KG1 (cell line): ENCODE data around the gene ARAP1.
"Not testable (repeated sequence)": the region's sequence is repeated elsewhere in the genome, so short reads cannot be mapped to it uniquely, and the experiment has no call there.

Experiments
- DNase-seq: peaks from one replicate; lab custom pipeline; 2025; lab: John Stamatoyannopoulos, UW

ARAP1 gene

DNA sequence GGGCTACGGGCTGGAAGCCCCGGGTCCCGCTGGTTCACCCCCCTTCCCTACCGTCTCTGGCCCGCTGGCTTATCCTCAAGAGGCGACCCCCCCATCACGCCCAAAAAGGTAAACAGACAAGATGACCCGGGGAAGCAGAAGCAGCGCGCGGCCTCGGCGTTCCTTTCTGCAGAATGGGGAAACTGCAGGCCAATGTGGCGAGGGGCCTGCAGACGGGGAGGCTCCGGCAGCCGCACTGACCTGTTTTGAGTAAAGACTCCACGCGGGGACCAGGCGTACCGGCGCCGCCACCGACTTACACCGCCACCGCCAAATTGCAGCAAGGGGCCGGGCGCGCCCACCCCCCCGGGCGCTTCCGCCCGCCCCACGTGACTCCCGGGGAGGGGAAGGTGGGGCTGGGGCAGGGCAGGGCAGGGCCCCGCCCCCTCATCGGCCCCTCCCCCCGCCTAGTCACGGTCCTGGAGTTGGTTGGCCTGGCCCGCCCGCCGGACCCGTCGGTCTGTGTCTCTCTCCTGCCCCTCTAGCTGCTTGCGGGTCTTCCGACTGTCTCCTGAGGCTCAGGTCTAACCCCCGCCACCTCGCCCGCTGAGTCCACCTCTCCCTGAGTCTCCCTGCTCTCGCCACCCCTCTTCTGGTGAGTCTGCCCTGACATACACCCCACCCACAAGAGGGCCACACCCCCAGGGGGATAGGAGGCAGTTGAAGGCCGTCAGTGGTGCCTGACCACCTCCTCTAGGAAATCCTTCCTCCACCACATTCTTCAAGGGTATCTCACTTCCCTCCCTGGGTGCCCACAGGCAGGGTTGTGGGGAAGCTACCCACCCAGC lies at the start of gene ARAP1:
ARAP1 (minus strand) TSS at position 321 of the 827 bp plus-strand sequence. CDS start 25,280 bp downstream, outside the sequence.
- no peak for DNase-seq

DNA sequence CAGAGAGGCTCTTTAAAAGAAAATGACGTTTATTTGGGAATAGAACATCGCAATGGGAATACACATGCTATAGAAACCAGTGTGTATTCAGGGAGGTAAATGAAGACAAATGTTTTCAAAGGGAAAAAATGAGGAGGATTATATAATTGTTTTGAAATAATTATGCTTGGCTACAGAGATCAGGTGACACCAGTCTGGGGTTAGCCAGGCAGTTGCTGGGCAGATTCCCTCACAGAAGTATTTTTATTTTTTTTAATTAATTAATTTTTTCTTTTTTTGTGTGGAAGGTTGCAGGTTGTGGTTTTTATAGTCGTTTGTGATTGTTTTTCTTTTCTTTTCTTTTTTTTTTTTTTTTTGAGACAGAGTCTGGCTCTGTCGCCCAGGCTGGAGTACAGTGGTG lies 47.2 kb upstream of the ARAP1 start:
- DNase-seq = no peak

DNA sequence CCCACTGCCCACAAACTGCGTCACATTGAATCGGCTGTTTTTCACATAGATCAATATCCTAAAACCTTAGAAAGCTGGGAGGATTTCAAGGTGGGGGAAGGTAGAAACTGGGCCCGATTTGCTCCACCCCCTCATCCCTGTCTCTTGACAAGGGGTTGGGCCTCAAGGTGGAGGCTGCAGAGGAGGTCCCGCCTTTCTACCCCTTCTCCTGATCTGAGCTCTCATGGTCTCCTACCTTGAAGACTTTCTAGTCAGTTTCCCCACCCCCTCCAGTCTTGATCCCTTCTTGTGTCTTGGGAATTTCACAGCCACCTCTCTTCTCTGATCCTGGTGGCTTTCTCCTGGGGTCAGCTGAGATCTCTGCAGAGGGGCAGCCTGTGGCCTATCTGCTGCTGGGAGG lies 46.2 kb upstream of the ARAP1 start:
- DNase-seq = no peak

DNA sequence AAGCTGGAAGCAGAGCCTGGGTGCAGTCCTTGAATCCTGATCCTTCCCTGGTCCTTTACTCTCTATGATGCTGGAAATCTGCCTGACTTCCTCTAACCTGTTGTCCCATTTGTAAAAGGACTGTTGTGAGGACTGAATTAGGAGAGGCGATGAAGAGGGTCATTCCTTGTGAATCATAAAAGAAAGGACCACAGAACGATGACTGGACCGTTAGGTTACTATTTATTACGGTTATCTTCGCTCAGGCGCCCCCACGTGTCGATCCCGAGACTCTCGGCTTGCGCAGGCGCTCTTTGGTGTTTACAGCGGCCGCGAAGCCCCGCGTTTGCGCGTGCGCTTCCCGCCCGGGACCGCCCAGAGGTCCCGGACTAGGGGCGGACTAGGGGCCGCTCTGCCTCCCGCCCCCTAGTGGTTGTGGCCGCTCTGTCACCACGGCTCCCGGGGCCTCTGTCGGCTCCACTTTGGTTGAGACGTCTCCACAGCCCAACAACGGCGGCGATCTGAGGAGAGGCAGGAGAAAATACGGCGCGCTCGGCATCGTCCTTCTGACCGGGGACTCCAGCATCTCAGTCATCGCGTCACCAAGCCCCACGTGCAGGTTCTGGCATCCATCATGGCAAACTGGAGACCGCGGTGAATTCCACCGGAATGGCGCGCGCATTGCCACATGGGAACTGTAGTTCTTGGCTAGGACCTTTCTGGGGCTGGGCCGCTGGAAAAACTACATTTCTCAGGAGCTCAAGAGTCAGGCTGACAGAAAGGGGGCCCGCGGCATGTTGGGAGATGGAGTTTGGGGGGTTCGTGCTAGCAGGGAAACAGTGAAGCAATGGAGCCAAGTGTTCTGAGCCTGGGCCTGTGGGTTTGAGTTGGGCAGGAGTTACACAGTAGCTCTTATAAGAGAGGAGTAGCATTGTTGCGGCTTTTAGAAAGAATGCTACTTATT lies 41.5 kb upstream of the ARAP1 start, which contains the start of gene STARD10:
STARD10 (minus strand) TSS at position 623 of the 943 bp plus-strand sequence. CDS start 12,866 bp downstream, outside the sequence.
- DNase-seq = peak; percentile 99

DNA sequence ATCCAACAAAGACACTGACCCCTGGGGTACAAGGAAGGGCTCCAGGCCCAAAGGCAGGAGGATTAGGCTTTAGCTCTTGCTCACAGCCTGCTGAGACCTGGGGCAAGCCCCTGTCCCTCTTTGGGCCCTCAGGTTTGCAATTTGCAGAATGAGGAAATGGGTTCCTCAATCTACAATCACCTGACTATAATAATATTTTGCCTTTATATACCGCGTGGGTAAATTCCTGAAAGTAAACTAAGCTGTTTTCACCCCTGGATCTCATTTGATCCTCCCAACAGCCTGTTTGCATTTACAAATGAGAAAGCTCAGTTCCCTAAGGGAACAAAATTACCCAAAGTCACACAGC lies 40.8 kb upstream of the ARAP1 start:
- DNase-seq = no peak

DNA sequence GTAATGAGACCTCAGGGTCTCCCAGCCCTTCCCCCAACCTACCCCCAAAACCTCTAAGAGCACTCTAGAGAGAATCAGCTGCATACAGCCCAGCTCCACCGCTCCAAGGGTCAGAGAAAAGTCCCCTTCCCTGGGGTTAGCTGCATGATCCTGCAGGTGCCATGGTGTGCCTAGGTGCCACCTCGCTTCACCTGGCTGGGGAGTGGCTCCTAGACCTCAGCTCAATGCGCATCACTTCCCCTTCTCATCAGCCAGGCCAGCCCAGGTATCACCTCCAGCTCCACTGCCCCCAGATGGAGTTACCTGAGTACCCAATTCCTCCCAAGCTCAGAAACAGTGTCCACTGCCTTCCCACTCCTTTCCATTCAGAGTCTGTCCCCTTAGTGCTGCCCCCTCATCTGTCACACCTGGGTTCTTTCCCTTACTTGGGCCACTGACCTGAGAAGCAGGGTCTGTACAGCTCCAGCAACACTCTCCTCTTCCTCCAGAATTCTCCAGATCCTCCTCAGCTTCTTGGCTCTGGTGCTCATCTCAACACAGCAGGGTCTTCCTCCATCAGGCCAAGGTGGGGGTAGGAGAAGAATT lies 40.3 kb upstream of the ARAP1 start:
- no peak for DNase-seq

DNA sequence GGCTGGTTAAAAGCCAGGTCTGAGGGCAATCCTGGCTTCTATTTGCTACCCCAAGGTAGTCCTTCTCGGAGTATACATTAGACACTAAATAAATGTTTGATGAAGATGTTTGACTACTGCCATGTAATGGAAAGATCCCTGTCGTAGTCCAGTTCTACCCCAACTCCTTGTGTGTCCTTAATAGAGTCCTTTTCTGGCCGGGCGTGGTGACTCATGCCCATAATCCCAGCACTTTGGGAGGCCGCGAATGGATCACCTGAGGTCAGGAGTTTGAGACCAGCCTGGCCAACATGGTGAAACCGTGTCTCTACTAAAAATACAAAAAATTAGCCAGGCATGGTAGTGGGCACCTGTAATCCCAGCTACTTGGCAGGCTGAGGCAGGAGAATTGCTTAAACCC lies 39.0 kb upstream of the ARAP1 start:
- DNase-seq = not testable (repeated sequence)

DNA sequence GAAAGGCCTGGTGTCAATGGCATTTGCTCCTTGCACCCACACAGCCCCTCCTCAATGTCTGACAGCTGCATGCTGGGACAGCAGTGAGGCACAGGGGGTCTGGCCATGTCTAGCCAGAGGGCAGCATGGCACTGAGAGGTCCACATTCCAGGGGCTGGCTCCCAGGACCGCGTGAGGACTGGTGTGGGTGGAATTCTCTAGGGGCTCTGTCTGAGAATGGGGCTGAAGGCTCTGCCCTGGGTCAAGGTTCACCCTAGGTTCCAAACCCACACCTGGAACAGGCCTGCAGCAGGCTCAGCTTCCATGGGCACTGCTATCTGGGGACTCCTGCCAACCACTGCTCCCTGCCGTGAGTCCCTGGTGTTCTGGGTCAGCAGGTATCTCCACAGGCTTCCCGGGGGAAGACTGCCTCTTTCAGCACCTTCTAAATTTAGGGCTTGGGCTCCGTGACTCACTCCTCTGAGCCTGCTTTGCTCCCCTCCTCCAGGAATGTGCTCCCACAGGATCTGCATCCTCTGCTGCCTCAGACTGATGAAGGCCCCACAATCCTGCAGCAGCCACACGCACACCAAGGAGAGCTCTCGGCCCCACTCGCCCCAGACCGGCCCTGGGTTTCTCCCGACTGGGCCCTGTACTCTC lies 37.4 kb upstream of the ARAP1 start:
- DNase-seq = no peak

DNA sequence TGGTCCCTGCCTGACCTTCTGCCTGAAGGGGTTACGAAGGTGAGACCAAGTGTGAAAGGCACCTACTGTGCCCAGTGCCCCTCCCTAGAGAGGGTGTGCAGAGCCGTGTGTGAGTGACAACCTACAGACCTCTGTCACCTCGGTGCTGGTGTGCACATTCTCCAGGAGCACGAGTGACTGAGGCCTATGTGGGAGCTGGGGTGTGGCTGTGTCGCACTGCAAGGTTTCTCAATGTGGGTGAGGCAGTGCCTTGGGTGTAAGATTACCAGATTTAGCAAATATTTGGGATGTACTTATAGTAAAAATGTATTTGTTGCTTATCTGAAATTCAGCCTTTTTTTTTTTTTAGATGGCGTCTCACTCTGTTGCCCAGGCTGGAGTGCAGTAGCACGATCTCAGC lies 36.0 kb upstream of the ARAP1 start:
- no peak for DNase-seq

DNA sequence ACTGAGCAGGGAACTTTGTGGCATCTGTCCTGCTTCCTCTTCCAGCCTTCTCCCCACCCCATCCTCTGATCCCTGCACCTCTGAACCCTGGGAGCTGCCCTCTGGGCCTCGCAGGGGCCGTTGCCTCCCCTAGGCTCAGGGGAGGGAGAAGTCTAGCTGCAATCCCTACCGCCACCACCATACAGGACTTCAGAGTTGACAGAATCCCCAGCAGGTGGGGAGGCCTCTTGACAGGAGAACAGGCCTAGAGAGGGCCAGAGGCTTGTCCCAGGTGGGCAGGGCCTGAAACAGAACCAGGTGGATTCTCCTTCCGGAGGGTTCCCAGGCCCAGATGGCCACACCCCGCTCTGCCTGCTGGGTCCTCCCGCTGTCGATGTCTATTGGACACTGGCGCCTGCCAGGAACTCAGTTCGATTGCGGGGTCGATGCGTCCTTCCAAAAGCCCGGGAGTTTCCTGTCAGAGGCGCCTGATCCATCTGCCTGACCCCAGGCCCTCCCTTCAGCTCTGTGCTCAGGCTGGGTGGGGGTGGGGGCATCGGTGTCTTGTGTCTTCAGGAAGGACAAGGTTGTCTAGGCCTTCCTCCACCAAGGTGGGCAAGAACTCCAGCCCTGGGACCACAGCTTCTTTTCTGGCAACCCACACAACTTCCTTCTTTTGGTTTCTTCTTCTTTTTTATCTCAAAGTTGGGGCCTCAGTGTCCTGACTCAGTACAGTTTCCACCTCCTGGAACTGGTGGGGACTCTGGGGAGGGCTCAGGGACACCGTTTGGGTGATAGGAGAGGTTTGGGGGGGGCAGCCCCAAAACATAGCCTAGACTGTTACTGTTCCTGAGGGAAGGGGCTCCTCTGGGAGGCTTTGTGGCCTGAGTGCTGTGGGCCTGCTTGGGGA lies 35.3 kb upstream of the ARAP1 start:
- DNase-seq = peak; percentile 85

DNA sequence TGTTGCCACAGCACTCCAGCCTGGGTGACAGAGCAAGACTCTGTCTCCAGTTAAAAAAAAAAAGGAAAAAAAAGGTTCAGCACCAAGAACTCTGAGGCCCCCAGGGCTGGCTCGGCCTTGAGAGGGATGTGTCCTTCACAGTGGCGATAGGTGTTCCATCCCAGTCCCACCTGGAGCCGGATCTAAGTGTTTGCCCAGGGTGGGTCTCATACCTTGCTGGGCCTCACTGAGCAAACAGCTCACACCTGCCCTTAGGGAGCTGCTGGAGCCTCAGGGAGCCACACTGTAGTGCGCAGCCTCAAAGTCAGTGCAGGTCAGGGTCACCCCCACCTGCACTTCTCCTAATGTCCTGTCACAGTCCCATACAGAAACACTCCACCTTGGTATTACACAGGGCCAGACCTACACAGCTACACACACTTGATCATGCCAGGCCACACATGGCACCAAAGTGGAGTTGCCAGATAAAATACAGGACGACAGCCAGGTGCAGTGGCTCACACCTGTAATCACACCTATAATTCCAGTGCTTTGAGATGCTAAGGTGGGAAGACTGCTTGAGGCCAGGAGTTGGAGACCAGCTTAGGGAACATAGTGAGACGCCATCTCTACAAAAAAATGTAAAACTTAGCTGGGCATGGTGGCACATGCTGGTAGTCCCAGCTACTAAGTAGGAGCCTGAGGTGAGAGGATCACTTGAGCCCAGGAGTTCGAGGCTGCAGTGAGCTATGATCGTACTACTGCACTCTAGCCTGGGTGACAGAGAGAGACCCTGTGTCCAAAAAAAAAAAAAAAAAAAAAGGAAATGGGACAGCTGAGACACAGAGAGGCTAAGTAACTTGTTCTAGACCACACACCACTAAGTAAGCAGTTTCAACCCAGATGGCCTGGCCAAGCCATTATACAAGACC lies 34.4 kb upstream of the ARAP1 start:
- no peak for DNase-seq

DNA sequence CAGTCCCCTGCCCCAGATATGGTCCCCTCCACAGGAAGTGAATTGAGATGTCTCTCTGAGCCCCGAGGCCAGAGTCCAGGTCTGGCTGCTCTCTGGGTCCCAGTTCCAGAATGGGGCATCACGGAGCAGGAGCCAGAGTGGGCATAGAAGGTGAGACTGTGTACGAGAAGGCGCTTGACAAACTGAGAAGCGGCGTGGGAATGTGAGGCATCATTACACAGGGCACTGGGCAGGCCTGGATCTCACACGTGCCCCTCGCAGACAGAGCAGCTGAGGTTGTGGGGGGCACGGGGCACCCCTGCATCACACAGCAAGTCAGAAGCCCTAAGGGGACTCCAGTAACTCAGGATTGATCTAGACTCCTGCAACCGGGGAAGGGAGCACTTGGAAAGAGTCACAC lies 32.5 kb upstream of the ARAP1 start:
- no peak for DNase-seq

DNA sequence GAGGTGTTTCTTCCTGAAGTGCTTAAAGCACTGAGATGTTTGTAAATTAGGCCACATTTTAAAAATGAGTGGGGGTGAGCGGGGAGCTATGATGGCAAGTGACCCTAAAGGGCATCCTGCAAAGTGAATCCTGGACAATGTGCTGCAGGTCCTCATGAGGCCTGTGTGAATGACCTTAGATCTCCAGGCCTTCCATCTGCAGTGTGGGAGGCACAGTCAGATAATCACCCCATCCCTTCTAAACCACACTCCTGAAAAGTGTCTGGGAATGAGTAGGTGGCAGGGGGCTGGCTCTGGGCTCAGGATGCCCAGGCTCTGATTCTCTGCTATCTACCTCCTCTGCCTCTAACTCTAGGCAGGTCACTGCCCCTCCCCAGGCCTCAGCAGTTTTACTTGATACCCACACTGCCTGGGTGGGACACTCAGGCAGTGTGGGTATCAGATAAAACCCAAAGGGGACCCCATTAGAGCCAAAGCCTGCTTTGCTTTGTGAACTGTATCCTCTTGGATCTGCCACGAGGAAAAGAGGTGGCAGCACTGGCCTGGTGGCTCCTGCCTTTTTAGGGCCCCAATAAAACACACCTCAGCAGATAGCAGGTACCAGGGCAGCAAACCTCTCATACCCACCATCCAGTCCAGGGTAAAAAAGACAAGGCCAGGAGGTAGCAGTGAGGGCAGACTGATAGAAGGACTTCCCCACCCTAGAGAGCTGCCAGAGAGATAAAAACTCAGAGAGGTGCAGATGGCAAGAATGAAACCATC lies 31.1 kb upstream of the ARAP1 start:
- DNase-seq = no peak

DNA sequence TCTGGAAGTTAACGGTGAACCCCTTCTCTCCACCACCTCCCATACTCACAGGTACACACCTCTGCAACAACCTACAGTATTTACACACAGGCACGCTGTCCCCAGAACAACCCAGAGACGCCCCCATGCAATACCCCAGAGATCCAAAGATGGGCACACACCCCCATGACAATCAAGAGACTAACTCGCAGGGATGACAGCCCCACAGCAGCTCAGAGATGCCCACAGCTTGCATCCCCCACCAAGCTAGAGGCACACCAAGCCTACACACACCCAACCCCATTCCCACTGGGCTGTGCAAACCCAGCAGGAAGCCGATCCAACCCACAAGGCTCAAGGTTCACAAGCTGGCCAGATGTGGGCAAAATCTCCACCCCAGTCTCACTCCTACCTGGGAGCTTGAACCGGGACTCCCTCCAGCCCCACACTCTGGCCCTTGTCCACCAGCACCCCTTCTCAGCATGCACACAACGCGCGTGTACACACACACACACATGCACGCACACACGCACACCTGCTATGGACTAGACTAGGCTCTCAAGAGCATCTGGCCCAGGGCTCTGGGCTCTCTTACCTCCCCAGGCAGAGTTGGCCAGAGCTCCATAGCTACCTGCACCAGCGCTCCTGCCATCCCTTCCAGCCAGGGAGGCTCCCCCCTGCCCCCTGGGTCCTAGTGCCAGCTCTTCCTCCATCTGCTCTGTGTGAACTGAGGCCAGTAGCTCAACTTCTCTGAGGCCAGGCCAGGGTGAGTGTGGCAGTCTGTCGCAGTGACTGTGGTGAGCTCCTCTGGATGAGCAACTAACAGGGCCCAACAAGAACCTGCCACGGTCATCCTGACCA lies 30.1 kb upstream of the ARAP1 start:
- no peak for DNase-seq

DNA sequence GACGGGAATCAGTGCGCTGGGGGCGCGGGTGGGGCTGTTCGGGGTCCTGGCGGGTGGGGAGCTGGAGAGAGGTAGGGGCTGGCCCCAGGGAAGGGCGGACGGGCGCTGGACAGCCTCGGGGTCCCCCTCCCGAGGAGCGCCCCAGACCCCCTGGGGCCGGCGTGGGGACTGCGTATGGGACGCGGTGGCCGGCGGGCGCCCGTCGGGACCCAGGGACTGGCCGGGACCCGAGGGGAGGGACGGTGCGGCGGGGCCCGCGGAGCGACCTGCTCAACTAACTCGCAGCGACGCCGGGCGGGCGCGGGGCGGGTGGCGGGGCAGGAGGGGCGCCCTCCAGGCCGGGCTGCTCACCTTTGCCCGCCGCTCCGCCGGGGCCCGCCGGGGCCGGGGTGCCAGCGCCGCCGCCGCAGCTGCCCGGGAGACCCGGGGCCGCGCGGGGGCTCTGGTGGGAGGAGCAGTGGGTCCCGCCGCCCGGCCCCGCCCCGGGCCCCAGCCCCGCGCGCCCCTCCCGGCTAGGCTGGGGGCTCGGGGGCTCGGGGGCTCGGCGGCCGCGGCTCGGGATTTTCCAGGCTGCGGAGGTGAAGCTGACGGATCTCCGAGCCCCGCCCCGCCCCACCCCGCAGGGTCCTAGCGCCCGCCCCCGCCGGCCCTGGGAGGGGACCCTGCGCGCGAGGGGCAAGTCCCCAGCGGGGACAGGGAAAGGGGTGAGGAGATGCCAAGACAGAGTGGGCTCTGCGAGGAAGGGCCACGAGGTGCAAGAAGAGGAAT lies 29.3 kb upstream of the ARAP1 start:
- DNase-seq = no peak

DNA sequence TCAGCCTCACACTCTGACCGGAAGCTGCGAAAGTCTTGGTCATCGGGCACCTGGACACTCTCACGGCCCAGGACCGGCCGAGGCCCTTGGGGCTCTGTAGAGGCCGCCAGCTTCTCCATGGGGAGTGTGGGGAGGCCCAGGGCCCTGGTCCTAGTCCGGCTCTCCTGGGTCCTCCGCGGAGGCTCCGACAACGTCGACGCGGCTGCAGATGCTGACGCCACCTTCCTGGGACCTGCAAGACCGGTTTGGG lies 28.8 kb upstream of the ARAP1 start:
- DNase-seq = no peak

DNA sequence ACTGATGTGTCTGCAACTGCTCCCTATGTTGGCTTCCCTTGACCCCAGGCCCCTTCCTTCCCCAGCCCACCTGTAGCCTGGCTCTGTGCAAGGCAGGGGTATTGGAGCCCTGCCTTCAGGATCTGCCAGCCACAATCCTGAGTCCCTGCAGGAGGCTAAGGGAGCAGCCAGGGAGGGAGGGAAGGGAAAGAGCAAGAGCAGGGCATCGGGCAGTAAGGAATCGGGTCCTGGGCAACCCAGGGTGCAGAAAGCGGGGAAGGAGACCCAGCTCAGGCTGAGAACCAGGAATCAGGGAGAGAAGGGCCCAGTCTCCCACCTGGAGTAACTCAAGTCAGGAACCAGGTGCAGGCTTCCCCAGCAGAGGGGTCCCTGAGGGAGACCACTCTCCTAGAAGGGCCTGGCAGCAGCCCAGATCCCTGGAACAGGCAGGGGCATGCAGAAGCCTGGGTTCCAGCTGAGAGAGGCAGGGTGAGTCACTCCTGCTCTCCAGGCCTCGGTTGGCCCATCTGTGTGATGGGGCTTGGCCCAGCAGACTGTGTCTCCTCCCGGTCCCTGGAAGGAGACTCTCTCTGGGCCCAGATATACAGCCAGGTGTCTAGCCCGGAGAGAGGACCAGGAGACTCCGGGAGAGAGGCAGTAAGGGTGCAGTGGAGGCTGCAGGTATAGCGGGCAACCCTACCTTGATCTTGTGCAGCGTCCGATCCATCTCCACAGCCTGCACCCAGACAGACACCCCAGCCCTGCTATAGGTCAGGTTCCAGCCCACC lies 28.3 kb upstream of the ARAP1 start:
- no peak for DNase-seq
